NCI-H187 (cell line): ENCODE results near the gene SPG11.
A peak's percentile ranks its signal among the peaks of the same experiment; 100 is the strongest.
"Not testable (repeated sequence)": the region's sequence is repeated elsewhere in the genome, so short reads cannot be mapped to it uniquely, and the experiment has no call there.

Source experiments
- DNase-seq, 2 experiments: peaks; one replicate each; lab custom pipeline; 2025; lab: John Stamatoyannopoulos, UW

Gene SPG11

DNA sequence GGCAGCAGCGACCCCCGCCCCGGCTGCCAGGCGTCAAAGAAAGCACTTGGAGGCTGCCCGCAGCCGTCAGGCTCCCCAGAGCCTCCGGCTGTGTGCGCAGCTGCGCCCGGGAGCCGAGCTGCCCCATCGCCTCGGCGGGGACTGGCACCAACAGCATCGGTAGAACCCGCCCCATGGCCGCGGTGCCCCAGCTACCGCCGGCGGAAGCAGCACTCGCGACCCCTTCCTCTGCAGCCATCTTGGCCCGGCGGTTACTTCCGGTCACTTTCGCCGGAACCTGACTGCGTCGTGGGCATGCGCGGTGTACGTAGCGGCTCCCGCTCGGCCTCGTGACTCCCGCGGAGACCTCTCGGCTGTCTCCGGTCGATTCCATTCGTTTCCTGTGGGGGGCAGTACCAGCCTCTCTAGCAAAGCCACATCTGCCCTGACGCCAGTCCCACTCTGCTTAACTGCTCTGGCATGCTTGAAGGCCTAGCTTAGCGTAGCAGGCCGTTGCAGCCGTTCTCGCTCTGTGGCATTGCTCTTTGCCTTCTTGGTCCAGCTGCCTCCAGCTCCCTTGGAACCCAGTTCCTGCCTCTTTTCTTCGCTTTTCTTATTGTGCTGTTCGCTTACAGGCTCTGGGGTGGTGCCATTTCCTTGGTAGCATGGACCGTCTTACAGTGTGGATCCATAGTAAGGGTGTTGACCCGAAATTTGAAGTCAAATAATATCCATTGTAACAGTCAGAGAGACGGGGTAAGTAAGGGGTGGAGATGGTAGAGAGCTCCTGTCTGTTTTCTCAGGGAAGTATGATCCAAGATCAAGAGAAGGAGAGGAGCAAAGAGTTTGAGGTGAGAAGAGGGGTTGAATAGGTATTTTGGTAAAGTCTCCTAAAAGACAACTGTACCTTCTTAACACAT is at the start of gene SPG11:
TSS of gene SPG11 (minus strand) at position 253 of the 899 bp plus-strand sequence. CDS start at position 238, 15 bp downstream.
- DNase-seq: peak; percentile 77 to 93

GRCh38 chr15:44712346-44713005 is 49.0 kb upstream of the SPG11 start:
- DNase-seq: peak in 1 of 2 experiments; percentile 13

DNA sequence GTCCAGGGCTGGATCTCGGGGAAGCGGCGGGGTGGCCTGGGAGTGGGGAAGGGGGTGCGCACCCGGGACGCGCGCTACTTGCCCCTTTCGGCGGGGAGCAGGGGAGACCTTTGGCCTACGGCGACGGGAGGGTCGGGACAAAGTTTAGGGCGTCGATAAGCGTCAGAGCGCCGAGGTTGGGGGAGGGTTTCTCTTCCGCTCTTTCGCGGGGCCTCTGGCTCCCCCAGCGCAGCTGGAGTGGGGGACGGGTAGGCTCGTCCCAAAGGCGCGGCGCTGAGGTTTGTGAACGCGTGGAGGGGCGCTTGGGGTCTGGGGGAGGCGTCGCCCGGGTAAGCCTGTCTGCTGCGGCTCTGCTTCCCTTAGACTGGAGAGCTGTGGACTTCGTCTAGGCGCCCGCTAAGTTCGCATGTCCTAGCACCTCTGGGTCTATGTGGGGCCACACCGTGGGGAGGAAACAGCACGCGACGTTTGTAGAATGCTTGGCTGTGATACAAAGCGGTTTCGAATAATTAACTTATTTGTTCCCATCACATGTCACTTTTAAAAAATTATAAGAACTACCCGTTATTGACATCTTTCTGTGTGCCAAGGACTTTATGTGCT is 48.4 kb upstream of the SPG11 start:
- no peak for DNase-seq

DNA sequence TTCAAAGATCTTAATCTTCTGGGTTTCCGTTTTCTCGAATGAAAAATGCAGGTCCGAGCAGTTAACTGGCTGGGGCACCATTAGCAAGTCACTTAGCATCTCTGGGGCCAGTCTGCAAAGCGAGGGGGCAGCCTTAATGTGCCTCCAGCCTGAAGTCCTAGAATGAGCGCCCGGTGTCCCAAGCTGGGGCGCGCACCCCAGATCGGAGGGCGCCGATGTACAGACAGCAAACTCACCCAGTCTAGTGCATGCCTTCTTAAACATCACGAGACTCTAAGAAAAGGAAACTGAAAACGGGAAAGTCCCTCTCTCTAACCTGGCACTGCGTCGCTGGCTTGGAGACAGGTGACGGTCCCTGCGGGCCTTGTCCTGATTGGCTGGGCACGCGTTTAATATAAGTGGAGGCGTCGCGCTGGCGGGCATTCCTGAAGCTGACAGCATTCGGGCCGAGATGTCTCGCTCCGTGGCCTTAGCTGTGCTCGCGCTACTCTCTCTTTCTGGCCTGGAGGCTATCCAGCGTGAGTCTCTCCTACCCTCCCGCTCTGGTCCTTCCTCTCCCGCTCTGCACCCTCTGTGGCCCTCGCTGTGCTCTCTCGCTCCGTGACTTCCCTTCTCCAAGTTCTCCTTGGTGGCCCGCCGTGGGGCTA is 47.8 kb upstream of the SPG11 start, which contains the start of the genes B2M and PATL2:
TSS of gene B2M (plus strand) at position 422 of the 647 bp plus-strand sequence. CDS start at position 452, 30 bp downstream.
TSS of gene PATL2 (minus strand) at position 228 of the 647 bp plus-strand sequence. CDS start 34,833 bp downstream, outside the sequence.
- DNase-seq: peak; percentile 71 to 75

DNA sequence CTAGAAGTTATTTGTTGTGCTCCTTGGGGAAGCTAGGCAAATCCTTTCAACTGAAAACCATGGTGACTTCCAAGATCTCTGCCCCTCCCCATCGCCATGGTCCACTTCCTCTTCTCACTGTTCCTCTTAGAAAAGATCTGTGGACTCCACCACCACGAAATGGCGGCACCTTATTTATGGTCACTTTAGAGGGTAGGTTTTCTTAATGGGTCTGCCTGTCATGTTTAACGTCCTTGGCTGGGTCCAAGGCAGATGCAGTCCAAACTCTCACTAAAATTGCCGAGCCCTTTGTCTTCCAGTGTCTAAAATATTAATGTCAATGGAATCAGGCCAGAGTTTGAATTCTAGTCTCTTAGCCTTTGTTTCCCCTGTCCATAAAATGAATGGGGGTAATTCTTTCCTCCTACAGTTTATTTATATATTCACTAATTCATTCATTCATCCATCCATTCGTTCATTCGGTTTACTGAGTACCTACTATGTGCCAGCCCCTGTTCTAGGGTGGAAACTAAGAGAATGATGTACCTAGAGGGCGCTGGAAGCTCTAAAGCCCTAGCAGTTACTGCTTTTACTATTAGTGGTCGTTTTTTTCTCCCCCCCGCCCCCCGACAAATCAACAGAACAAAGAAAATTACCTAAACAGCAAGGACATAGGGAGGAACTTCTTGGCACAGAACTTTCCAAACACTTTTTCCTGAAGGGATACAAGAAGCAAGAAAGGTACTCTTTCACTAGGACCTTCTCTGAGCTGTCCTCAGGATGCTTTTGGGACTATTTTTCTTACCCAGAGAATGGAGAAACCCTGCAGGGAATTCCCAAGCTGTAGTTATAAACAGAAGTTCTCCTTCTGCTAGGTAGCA is 47.0 kb upstream of the SPG11 start:
- DNase-seq: no peak

- no peak for DNase-seq
Measured at GRCh38 chr15:44706946-44707636, 43.6 kb upstream of the SPG11 start.

- no peak for DNase-seq
Measured at GRCh38 chr15:44706401-44706800, 42.9 kb upstream of the SPG11 start.

DNA sequence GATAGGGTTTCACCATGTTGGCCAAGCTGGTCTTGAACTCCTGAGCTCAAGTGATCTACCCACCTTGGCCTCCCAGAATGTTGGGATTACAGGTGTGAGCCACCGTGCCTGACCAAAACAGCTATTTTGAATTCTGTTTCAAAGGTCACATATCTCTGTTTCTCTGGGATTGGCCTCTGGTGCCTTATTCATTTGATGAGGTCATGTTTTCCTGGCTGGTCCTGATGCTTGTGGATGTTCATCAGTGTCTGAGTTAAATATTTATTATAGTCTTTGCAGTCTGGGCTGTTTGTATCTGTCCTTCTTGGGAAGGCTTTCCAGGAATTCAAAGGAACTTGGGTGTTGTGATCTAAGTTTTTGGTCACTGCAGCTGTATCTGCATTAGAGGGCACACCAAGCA is 42.5 kb upstream of the SPG11 start:
- DNase-seq: no peak

DNA sequence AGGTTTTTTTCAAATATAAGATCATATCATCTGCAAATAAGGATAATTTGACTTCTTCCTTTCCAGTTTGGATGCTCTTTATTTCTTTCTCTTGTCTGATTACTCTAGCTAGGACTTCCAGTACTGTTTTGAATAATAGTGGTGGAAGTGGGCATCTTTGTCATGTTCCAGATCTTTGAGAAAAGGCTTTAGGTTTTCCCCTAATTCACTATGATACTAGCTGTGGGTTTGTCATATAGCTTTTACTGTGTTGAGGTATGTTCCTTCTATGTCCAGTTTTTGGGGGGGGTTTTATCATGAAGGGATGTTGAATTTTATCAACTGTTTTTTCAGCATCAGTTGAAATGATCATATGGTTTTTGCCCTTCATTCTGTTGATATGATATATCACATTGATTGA is 37.2 kb upstream of the SPG11 start:
- not testable (repeated sequence) for DNase-seq

DNA sequence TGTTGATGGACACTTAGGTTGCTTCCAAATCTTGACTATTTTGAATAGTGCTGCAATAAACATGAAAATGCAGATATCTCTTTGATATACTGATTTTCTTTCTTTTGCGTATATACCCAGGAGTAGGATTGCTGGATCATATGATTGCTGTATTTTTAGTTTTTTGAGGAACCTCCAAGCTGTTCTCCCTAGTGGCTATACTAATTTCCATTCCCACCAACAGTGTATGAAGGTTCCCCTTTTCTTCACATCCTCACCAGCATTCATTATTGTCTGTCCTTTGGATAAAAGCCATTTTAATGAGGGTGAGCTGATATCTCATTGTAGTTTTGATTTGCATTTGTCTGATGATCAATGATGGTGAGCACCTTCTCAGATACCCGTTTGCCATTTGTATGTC is 35.2 kb upstream of the SPG11 start:
- no peak for DNase-seq

DNA sequence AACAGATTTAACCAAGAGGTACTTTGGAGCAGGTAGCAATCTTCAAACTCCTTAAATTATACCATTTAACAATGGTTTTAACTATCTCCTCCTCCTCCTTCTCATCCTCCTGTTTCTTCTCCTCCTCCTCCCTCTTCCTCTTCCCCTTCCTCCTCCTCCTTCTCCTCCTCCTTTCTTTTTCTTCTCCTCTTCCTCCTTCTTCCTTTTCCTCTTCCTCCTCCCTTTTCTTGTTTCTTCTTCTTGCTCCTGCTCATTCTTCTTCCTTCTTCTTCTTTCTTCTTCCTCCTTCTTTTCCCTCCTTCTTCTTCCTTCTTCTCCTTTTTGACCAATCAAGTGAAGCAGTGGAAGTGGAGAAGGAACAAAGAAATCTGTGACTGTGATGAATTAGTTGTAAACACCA is 33.6 kb upstream of the SPG11 start:
- DNase-seq: no peak

GRCh38 chr15:44695294-44695693 is 31.8 kb upstream of the SPG11 start:
- DNase-seq: no peak

DNA sequence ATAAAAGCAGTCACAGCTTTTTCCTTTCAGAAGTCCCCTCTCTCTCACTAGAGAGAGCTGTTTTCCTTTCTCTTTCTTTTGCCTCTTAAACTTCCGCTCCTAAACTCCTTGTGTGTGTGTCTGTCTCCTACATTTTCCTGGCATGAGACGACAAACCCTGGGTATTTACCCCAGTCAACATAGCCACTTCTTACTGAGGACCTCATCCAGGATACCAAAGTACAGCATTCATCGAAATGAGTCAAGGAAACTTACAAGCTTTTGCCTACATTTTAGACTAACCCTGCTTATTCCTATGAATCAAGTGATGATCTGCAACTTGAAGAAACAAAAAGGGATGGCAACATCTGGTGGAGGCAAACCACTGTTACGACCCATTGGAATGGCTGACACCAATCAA is 31.0 kb upstream of the SPG11 start:
- DNase-seq: no peak

GRCh38 chr15:44692659-44693058 is 29.2 kb upstream of the SPG11 start:
- DNase-seq: no peak

DNA sequence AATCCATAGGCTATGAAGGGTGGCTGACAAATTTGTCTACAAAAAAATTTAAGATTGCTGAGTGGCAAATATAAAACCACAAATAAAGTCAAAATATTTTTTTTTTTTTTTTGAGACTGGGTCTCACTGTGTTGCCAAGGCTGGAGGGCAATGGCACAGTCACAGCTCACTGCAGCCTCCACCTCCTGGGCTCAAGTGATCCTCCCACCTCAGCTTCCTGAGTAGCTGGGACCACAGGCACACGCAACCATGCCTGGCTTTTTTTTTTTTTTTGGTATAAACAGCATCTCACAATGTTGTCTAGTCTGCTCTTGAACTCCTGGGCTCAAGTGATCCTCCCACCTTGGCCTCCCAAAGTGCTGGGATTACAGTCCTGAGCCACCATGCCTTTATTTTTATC is 26.8 kb upstream of the SPG11 start:
- DNase-seq: not testable (repeated sequence)

DNA sequence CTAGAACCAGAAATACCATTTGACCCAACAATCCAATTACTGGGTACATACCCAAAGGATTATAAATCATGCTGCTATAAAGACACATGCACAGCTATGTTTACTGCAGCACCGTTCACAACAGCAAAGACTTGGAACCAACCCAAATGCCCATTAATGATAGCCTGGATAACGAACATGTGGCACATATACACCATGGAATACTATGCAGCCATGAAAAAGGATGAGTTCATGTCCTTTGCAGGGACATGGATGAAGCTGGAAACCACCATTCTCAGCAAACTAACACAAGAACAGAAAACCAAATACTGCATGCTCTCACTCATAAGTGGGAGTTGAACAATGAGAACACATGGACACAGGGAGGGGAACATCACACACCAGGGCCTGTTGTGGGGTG is 25.9 kb upstream of the SPG11 start:
- not testable (repeated sequence) for DNase-seq

GRCh38 chr15:44682809-44683682 is 19.6 kb upstream of the SPG11 start:
- peak; percentile 12 to 60 for DNase-seq

GRCh38 chr15:44682211-44682610 is 18.7 kb upstream of the SPG11 start:
- DNase-seq: no peak

- no peak for DNase-seq
Measured at GRCh38 chr15:44676676-44677075, 13.2 kb upstream of the SPG11 start.
